ENCODE results near the gene MAP6D1. TPM values are rescaled to one million over a fixed set of nuclear protein-coding genes. Genes with fewer than 3 reads are reported as not detected.

The MAP6D1 gene
- total RNA-seq, 1 donor = 1.3 TPM

DNA sequence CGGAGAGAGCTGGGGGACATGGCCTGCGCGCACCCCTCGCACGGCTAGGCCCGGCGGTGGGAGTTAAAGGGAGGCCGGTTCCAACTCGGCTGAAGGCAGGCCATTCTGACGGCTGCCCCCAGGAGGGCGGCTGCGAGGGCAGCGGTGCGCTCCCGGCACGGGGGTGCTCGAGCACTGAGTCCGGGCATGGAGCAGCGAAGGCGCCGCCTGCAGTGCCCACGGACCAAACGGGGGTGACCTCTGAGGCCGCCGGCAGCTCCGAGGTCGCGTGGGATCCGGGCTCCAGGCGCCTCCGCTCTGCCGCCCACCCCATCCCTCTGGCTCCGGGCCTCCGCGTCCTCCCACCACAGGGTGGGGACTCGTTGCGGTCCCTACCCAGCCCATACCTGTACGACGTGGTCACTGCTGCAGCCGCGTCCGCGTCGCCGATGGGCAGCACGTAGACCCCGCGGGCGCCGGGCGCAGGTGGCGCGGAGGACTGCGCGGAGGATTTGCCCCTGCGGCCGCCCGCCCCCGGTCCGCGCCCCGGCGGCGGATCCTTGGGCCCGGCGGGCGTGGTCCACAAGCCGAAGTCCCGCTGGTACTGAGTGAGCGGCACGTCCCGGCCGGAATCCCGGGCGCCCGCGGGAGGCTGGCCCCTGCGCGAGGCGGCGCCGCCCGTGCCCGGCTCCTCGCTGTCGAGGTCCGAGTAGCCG is 469 bp downstream of the MAP6D1 start:
- DNase-seq (ENCODE audit: low read depth in 2 of 3, low spot score in 2 of 3) = peak in 1 of 3 donors; percentile 14

DNA sequence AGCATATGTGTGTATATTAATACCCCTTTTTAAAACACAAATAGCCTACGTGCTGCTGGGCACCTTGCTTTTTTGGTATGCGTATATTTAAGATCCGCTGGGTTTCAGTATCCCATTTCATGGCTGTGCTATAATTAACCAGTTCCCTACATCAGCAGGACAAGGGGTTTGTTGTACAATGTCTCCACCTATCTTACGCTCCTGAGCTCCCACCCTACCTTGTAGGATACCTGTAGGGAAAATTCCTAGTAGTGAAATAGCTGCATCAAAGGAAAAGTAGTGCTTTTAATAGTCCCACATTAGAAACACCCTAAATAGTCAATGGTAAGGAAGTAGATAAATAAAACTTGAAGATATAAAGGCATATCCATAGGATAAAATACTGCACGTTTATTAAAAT is 1.4 kb downstream of the MAP6D1 start:
- no peak for DNase-seq (ENCODE audit: low read depth in 2 of 3, low spot score in 2 of 3)

DNA sequence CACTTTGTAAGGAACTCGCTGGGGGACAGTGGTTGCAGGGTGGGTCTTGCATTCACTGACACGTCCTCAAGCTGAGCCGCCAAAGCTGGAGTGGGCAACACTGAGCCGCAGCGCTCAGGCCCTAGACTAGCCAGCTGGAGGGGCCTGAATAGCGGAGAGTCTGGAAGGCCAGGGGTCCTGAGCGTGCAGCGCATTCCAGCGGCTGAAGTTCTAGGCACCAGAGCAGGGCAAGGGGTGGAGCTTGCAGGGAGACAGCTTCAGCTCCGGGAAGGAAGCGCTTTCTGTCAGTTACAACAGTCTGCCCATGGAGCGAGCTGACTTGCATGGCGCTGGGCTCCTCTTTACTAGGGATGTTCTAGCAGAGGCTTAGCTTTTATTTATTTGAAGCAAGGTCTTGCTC is 2.7 kb downstream of the MAP6D1 start:
- no peak for DNase-seq (ENCODE audit: low read depth in 2 of 3, low spot score in 2 of 3)

DNA sequence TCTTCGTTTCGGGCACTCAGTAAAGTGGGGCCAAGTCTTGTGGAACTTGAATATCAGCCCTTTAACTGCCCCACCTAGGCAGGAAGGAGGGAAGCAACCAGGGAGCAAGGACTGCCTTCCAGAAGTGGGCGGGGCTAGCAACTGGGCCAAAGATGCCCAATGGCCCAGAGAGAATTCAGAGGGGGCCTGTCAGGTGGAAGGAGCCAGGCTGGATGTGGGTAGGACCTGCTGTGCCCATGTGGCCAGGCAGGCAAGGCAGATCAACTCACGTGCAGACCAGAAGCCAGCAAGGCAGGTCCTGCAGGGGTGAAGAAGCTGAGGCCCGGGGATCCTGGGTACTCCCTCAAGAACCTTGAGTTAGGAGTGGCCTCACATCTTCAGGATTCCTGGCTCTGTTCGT is 5.5 kb downstream of the MAP6D1 start:
- DNase-seq (ENCODE audit: low read depth in 2 of 3, low spot score in 2 of 3) = no peak

DNA sequence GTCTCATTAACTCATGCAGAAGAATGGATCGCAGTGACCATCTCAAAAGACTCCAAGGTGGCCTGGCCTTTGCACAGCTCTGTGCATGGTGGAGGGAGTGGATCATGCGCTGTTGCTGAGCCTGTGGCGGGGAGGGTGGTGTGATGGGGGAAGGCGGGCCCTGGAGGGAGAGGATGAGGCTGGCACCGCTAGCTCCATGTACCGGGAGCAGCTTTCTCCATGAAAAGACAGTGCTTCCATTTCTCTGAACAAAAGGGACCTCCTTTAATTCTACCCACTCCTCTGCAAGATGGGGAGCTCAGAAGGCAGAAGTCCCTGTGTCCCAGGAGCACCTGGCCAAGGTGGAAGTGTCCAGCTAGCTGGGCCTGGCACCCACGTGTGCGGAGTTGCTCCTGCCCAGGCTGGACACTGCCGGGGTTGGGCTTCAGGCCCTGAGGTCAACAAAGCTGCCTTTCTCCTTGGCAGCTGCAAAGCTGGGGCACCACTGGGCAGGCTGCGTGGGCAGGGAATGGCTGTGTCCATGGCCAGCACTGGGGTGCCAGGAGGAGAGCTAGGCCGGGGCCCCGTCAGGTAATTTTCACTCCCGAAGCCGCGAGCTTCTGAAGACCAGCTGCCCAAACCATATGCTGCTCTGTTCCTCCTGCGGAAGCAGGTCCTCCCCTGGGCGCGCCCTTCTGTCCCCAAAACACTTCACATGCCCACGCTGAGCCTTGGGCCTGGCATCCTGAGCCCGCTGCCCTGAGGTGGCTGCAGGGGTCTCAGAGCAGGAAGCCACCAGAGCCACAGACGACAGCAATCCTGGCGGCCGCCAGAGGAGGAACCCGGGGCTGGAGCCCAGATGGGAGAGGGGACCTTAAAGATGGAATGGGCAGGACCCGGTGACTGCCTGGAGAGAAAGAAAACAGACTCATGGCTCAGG is 6.4 kb downstream of the MAP6D1 start:
- no peak for DNase-seq (ENCODE audit: low read depth in 2 of 3, low spot score in 2 of 3)

DNA sequence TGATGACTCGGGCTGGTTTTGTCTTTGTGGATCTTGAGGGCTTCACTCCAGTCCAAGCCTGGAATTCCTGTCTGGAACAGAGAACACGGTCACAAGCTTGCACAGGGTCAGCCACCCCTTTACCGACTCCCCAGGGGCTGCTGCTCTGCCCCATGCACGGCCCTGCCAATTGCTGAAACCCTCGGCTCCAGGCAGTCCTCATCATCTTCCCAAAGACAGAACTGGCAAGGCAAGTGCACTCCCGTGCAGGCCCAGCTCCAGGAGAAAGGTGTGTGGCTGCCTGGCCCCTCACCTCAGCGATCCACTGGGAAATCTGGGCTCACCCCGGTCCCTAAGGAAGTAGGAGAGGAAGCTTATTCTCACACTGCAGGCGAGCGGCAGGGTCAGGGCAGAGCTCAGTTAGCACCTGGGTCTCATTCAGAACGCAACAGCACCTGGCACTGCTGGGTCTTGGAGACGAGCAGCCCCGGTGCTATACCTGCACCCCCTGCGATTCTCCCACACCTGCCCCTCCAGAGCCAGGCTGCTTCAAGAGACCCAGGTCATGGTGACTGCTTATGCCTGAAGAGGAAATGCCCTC is 7.2 kb downstream of the MAP6D1 start:
- no peak for DNase-seq (ENCODE audit: low read depth in 2 of 3, low spot score in 2 of 3)

DNA sequence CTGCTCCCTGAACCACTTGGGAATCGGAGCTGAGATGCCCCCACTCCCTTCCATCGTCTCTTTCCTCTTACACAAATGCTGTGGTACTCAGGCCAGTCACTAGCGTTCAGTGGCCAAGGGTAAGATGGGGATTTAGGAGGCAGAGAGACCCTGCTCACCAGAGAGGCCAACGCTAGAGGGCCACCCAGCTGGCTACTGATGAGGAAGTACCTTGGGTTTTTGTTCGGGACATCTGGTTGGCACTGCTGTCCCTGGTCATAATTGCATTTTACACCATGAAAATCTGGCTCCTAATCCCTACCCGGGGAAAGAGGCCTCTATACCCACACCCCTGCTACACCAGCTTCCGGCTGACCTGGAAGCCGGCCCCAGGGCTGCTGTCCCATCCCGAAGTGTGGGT is 7.7 kb downstream of the MAP6D1 start:
- DNase-seq (ENCODE audit: low read depth in 2 of 3, low spot score in 2 of 3) = no peak

DNA sequence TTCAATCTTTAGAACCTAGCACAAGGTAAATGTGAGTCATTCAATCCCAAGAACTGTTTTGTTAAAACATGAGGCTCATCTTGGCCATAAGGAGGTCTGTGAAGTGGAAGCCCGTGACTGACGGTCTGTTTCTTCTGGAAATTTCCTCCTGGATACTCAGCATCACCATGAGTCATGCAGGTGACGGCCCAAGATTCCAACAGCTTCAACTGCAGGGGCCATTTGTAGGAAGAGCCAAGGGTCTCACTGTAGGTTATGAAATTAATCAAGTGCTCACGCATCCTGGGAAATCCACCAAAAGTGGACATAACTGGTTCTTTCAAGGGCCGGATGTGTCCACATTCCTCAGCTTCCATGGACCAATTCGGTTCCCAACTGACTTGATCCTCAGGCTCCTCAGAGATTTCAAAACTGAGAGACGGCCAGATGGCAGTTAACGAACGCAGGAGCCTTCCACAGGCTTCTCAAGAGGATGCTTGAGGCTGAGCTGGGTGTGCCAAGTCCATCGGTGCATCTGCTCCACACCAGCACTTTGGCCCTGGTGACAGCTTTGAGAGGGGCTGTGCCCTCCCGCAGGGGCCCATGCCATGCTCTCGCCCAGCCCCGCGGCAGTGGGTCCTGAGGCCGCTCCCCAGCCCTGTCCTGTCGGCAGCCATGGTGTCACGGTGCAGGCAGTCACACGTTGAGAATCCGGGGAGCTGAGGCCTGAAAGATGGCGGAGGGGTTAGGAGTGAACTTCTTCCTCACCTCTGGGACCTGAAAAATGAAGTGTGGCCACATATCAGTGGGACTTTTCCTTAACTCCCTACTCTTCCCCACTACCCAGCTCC is 8.5 kb downstream of the MAP6D1 start:
- DNase-seq (ENCODE audit: low read depth in 2 of 3, low spot score in 2 of 3) = no peak

DNA sequence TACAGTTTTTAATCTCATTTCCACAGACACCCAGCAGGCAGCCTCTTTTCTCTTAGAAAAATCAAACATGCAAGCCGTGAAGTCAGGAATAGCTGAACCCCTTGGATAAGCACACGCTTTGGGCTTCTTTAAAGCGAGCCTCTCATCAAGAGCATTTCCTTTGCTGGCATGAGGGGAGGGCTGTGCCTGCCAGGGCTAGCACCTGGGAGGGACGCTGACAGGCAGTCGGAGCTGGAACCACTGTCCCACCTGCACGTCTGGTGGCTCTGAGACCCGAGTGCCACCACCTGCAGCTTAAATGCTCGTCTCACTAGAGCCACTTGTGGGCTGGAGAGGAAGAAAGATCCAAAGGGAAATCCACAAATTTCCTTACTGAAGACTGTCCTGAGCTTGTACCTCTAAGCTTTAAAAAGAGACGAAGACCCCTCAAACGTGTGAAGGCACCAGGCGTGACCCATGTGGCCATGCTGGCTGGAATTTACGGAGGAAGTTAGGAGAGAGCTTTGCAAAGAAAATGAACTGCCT is 9.4 kb downstream of the MAP6D1 start:
- DNase-seq (ENCODE audit: low read depth in 2 of 3, low spot score in 2 of 3) = no peak

DNA sequence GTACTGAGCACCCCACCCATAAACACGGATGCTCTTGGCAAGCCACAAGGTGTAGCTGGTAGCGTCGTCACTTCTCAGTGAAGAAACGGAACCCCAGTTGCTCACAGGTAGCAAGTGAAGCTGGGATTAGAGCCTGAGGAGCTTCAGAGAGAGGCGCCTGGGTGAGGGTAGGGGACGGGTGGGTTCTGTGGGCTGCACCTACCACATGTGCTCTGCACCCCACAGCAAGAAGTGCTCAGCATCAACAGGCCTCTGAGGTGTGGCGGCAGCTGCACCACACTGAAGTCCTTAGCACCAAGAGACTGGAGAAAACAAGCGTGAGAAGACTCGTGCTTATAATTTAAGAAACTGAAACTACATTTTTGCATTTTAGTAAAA is 9.8 kb downstream of the MAP6D1 start:
- DNase-seq (ENCODE audit: low read depth in 2 of 3, low spot score in 2 of 3) = no peak

DNA sequence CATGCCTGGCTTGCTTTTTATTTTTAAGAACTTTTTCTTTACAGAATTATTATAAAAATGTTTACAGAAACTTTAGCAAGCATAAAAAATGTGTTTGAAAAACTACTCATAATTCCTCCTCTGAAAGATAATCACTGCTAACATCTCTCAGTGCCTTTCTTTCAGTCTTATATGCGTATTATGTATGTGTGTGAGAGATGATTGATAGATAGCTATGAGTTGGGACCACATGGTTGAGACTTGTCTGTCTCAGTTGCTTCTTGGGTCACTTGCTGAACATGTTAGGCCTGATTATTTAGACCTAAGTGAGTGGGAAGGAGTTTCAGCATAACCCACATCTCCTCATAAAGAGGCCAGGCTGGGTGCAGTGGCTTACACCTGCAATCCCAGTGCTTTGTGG is 11.1 kb downstream of the MAP6D1 start:
- DNase-seq (ENCODE audit: low read depth in 2 of 3, low spot score in 2 of 3) = no peak

DNA sequence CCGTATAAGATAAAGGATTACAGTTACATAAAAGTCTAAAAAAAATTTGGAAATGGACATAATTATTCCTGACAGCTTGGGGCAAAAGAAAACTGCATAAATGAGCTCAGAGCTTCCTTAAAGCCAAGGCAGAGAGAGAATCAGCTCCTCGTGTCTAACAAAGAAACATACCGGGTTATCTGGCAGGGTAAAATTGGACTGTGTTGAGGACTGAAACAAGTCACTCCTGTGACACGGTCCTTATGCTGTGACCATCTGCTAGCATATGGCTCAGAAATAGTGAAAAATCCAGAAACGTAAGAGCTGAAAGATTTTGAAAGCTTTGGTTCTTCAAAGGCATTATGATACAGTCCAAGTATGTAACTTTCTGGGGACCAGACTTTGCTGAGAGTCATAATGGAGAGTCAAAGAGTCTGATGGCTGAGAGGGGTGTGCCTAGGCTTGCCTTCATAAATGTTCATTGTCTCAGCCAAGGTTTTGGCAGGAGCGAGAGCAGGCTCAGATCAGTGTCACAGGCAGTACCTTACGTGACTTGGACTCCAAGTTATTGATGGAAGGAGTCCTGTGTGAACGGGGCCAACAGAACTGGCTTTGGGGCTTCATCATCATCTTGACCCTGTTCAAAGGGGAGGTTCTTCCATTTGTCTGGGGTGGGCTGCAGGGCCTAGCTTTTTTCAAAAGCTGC is 12.5 kb downstream of the MAP6D1 start:
- no peak for DNase-seq (ENCODE audit: low read depth in 2 of 3, low spot score in 2 of 3)

DNA sequence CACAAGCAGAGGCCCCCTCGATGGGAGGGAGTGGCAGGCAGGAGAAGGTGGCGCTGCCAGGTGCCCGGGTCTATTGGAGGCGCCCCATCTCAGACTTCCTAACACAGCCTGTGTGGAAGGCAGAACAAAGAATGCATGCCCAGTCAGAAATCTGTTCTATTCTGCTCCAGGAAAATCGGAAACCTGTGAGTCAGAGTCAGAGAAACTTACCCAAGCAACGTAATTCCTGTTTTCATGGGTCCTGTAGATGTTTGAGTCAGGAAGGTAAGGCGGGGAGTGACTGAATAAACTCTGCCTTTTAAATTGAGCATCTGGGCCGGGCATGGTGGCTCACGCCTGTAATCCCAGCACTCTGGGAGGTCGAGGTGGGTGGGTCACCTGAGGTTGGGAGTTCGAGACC is 13.7 kb downstream of the MAP6D1 start:
- DNase-seq (ENCODE audit: low read depth in 2 of 3, low spot score in 2 of 3) = no peak

DNA sequence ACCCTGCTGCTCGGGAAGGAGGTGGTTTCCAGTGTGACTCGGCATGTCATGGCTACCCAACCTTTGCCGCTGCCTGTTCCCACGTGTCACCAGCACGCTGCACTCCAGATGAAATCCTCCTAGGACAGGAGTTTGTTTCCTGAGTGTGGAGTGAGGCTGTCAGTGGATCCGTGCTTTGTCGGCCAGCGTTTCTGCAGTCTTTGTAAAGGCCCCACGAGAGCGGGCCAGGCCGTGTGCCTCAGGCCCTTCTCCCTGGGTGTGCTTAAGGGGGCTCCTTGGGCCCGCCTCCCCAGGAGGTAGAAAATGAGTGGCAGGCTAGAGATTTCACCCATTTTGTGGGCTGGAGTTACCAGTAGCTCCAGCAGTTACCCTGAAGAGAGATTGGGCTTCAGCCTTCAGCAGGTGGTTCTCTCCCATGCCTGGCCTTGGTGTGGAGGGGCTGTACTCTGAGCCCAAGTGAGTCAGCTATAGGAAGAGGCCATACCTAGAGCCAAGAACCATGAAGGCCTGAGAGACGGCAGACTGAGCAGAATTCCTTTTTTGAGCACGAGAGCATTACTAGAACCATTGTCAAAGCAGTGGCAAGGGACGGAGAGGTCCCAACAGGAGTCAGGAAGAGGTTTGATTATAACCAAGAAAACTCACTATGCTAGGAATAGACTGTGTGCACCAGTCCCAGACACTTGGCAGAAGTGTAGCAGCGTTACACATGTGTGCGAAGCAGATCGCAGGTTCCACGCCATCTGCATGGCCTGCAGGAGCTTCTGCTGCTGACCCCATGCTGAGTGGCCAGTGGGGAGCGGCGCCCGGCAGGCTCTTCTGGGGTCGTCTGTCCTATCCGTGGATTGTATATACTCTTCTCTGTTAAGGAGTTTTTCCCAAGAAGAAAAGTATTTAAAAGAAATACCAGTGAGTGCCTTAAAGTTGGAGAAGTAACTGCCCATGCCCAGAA is 14.5 kb downstream of the MAP6D1 start:
- DNase-seq (ENCODE audit: low read depth in 2 of 3, low spot score in 2 of 3) = no peak

DNA sequence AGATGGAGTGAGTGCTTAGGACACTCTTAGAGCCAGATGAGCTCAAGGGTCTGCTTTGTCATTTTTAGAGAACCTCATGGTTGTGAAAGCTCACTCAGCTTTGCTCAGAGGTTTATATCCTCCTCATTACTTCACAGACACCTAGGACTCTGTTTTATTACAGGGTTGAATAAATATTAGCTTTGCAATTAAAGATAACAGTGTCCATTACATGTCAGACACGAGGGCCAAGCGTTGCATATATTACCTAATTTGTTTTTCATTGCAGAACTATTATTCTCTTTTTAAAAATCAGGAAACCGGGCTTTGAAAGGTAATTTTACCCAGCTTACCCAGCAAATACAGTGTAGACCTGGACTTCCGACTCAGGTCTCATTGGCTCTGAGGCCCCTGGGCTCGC is 16.1 kb downstream of the MAP6D1 start:
- no peak for DNase-seq (ENCODE audit: low read depth in 2 of 3, low spot score in 2 of 3)

DNA sequence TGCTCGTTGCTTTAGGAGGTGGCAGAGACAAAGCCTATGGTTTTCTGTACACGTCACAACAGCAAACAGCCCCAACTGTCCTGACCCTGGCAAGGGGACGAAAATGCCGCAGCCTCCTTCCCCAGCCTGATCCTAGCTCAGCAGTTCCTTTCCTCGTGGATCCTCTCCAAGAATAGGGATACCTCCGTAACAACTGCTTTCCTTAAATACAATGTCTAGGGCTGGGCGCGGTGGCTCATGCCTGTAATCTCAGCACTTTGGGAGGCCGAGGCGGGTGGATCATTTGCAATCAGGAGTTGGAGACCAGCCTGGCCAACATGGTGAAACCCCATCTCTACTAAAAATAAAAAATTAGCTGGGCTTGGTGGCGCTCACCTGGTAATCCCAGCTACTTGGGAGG is 17.0 kb downstream of the MAP6D1 start:
- DNase-seq (ENCODE audit: low read depth in 2 of 3, low spot score in 2 of 3) = no peak

DNA sequence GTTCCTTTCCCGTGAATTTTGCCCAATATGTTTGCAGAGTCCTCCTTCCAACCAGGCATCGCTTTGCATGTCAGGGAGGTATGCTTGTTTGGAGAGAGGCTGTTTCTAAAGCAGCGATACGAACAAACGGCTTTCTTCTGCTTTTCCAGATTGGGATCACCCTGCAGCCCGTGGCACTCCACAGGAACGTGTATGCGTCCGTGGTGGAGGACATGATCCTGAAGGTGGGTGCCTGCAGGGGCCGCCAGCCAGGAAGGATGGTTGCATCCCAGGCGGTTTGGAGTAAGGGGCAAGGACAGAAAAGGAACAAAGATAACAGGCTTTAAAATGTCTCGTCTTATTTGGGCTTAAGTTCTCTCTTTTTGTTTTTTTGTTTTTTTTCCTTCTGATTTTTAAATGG is 17.5 kb downstream of the MAP6D1 start:
- DNase-seq (ENCODE audit: low read depth in 2 of 3, low spot score in 2 of 3) = no peak

DNA sequence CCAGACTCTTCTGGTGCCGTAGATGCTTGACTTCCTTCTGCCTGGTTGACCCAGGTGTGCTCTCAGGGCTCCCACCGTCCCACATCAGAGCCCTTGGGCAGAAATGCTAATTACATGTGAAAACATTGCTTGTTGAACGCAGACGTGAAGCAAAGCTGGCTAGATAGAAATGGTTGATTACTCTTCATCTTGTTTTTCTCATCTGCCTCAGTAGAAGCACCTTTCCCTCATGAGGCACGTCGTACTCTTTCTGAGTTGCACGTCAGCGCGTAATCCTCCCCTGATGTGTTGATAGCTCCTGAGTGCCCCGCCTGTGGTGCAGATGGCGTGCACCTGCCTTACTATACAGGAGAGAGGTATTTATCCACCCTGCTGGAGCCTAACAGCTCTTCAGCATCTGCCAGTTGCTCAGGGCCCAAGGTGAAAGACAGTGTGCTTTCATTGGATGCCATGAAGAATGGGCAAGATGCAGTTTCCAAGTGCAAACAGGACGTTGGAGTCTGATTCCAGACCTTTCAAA is 18.1 kb downstream of the MAP6D1 start:
- DNase-seq (ENCODE audit: low read depth in 2 of 3, low spot score in 2 of 3) = no peak

DNA sequence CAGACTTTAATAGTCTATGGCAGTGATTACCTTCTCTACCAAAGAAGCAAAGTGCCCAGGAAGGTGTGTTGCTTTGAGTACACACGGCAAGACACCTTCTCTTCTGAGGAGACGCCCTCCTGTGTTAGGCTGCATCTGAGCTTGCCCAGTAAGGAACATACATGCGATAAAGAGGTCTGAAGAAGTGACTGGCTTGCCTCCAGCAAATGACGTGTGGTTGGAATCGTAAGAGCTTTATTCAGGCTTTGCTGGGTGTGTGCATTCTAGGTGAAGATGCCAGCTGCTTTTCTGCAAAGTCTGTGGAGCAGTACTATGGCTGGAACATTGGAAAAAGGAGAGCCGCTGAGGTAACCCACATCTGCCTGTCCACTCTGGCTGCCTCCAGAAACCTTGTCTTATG is 22.4 kb downstream of the MAP6D1 start:
- DNase-seq (ENCODE audit: low read depth in 2 of 3, low spot score in 2 of 3) = no peak

All from hematopoietic multipotent progenitor cell (in vitro differentiated cells).